Inflammatory macrophage (primary cell): ENCODE data around the gene ECI1.
A peak's percentile ranks its signal among the peaks of the same experiment; 100 is the strongest.

ENCODE experiments used
- DNase-seq, 2 donors: peaks; one replicate each; pipeline ENCODE4 v3.0.0-alpha.2; 2020 to 2022

The ECI1 gene

GRCh38 chr16:2233046-2233775 lies 18.2 kb downstream of the ECI1 start:
- no peak for DNase-seq

GRCh38 chr16:2232094-2232990 lies 19.0 kb downstream of the ECI1 start:
- no peak for DNase-seq

- no peak for DNase-seq
Measured at GRCh38 chr16:2231016-2231931, 20.1 kb downstream of the ECI1 start.

- DNase-seq, result peak in 1 of 2 donors; percentile 57
Measured at GRCh38 chr16:2230376-2230775, 21.0 kb downstream of the ECI1 start.

- DNase-seq, result peak in 1 of 2 donors; percentile 14
Measured at GRCh38 chr16:2229632-2230250, 21.6 kb downstream of the ECI1 start.

- no peak for DNase-seq
Measured at GRCh38 chr16:2229091-2229490, 22.3 kb downstream of the ECI1 start.

- DNase-seq, result no peak
Measured at GRCh38 chr16:2228161-2228824, 23.1 kb downstream of the ECI1 start.

- DNase-seq, result no peak
Measured at GRCh38 chr16:2226918-2227317, 24.5 kb downstream of the ECI1 start.

GRCh38 chr16:2226245-2226793 lies 25.1 kb downstream of the ECI1 start:
- DNase-seq, result no peak

GRCh38 chr16:2223942-2224486 lies 27.4 kb downstream of the ECI1 start:
- DNase-seq, result peak; percentile 26 to 59

GRCh38 chr16:2223221-2223941 lies 28.0 kb downstream of the ECI1 start, which contains the start of gene E4F1:
E4F1 (plus strand) TSS chr16:2223591; CDS start chr16:2223614, 23 bp downstream.
- DNase-seq, result peak; percentile 100

GRCh38 chr16:2216330-2216729 lies 35.1 kb downstream of the ECI1 start:
- no peak for DNase-seq

- DNase-seq, result no peak
Measured at GRCh38 chr16:2214719-2214968, 36.7 kb downstream of the ECI1 start, which contains the start of gene PGP. PGP (minus strand) TSS chr16:2214840; CDS start chr16:2214777, 63 bp downstream.

- peak in 1 of 2 donors; percentile 47 for DNase-seq
Measured at GRCh38 chr16:2213817-2214718, 37.3 kb downstream of the ECI1 start.

GRCh38 chr16:2212362-2213324 lies 38.7 kb downstream of the ECI1 start:
- peak; percentile 57 to 62 for DNase-seq

- DNase-seq, result no peak
Measured at GRCh38 chr16:2211923-2212347, 39.5 kb downstream of the ECI1 start.

GRCh38 chr16:2210386-2211365 lies 40.7 kb downstream of the ECI1 start, which contains the start of gene BRICD5:
BRICD5 (minus strand) TSS chr16:2210863; CDS start chr16:2210833, 30 bp downstream.
- DNase-seq, result no peak
